OCI-LY7 (cell line): Measurements from ENCODE around the gene MUC5B. TPM values are rescaled to one million over a fixed set of nuclear protein-coding genes. Genes with fewer than 3 reads are reported as not detected.

Source experiments
- BruUV-seq: library from RNA; stranded (reverse); fragments of 400-500 nt; replicated peaks from 2 replicates; lab custom pipeline; 2021; lab: Mats Ljungman, UMichigan
- CTCF ChIA-PET: fragments of 300-600 bp; sonication (Branson Sonifier 250); formaldehyde crosslinking; loops from one replicate; lab custom pipeline; 2022; ENCODE audit warnings: antibody characterized with exemption; ENCODE audit not compliant: unreplicated experiment; lab: Charles Lee
- POLR2A ChIA-PET: fragments of 300-600 bp; sonication (Branson Sonifier 250); formaldehyde crosslinking; loops from one replicate; lab custom pipeline; 2022; ENCODE audit warnings: antibody characterized with exemption; lab: Charles Lee
- DNase-seq: peaks from one replicate; pipeline ENCODE4 v3.0.0-alpha.2; 2015; ENCODE audit warnings: low spot score
- H2AFZ ChIP-seq: fragments of 200-600 bp; sonication (generic), shearing (Covaris generic); 2 replicates; pipeline ENCODE4 v1.6.1; 2014; ENCODE audit warnings: mild to moderate bottlenecking, antibody characterized with exemption, low read length, moderate library complexity
- H3K27ac ChIP-seq: fragments of 200-600 bp; sonication (generic); 2 replicates; pipeline ENCODE4 v1.5.1; 2014; ENCODE audit warnings: mixed run types, low read depth, mild to moderate bottlenecking, moderate library complexity, low read length, inconsistent platforms; ENCODE audit not compliant: poor library complexity, severe bottlenecking
- H3K36me3 ChIP-seq: fragments of 200-600 bp; sonication (generic); 2 replicates; pipeline ENCODE4 v1.6.1; 2014; ENCODE audit warnings: mild to moderate bottlenecking, antibody characterized with exemption, low read length, moderate library complexity, mixed read lengths; ENCODE audit not compliant: insufficient read depth
- H3K4me1 ChIP-seq: fragments of 200-600 bp; sonication (generic); 2 replicates; pipeline ENCODE4 v1.5.1; 2014; ENCODE audit warnings: mild to moderate bottlenecking, low read length; ENCODE audit not compliant: insufficient read depth, poor library complexity, severe bottlenecking
- H3K4me2 ChIP-seq: fragments of 200-600 bp; sonication (generic); 2 replicates; pipeline ENCODE4 v1.6.1; 2014; ENCODE audit warnings: mild to moderate bottlenecking, low read length
- H3K4me3 ChIP-seq: fragments of 200-600 bp; sonication (generic); 2 replicates; pipeline ENCODE4 v1.5.1; 2014; ENCODE audit warnings: mild to moderate bottlenecking, low read depth, low read length; ENCODE audit not compliant: poor library complexity, severe bottlenecking
- H3K79me2 ChIP-seq: fragments of 200-600 bp; sonication (generic); 2 replicates; pipeline ENCODE4 v1.6.1; 2016; ENCODE audit warnings: low read depth, mild to moderate bottlenecking, low read length, moderate library complexity, mixed read lengths; ENCODE audit not compliant: insufficient read depth
- H3K9me2 ChIP-seq: fragments of 200-600 bp; sonication (generic); 2 replicates; pipeline ENCODE4 v1.6.1; 2016; ENCODE audit warnings: mild to moderate bottlenecking, low read length, mixed read lengths; ENCODE audit not compliant: insufficient read depth
- H3K9me3 ChIP-seq: fragments of 200-600 bp; sonication (generic); 2 replicates; pipeline ENCODE4 v1.6.1; 2014; ENCODE audit warnings: mild to moderate bottlenecking, mixed run types, low read length, mixed read lengths
- H4K20me1 ChIP-seq: fragments of 200-600 bp; sonication (generic); 2 replicates; pipeline ENCODE4 v1.6.1; 2014; ENCODE audit warnings: mild to moderate bottlenecking, antibody characterized with exemption, low read length, moderate library complexity, mixed read lengths; ENCODE audit not compliant: insufficient read depth
- EZH2phosphoT487 ChIP-seq: fragments of 200-600 bp; sonication (generic); IDR thresholded peaks from 2 replicates; pipeline ENCODE4 v1.6.1; 2018; ENCODE audit warnings: low read depth, borderline replicate concordance, mild to moderate bottlenecking, mixed run types, antibody characterized with exemption, low read length, moderate library complexity, mixed read lengths
- intact Hi-C: fragments of 100-400 bp; cut with micrococcal nuclease; formaldehyde crosslinking; loops from one replicate; pipeline ENCODE4 v1.10.0; 2022; ENCODE audit not compliant: unreplicated experiment
- total RNA-seq, 2 experiments: library from RNA; depleted of rRNA in 1 of 2; stranded (reverse); fragments of >200 nt in 1 of 2; shearing (Covaris generic) in 1 of 2; gene quantifications; 2 replicates each; pipeline ENCODE4 v1.2.3, GENCODE V29; 2014 to 2022
- TF ChIP-seq, protein P1 (sequence below): fragments of 200-600 bp; sonication (generic); conservative IDR thresholded peaks from 2 replicates; pipeline ENCODE4 v1.5.1; 2014; ENCODE audit warnings: mild to moderate bottlenecking, antibody characterized with exemption, low read length, moderate library complexity, mixed read lengths

Gene MUC5B
- total RNA-seq, 2 experiments from 2014 or later = under 0.01 TPM; not detected in 1

DNA sequence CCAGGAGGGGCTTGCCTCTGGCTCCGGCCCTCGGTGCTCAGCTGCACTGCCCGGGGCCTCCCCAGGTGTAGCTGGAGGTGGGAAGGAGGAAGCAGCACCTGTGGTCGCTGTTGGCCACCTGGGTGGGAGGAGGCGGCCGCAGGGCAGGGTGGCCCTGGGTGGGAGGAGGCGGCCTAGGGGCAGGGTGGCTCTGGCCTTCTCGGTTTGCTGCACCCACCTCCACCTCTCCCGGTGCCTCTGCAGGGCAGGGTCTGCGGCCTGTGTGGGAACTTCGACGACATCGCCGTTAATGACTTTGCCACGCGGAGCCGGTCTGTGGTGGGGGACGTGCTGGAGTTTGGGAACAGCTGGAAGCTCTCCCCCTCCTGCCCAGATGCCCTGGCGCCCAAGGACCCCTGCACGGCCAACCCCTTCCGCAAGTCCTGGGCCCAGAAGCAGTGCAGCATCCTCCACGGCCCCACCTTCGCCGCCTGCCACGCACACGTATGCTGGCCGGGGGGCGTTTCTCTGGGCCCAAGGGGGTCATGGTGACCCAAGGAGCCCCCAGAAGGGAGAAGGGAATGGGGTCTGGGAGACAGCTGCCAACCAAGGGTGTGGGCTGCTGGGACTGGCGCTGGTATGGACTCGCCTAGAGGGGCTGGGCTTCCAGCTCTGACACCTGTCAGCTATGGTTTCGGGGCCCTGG is 44.5 kb upstream of the MUC5B start:
- ChIA-PET POLR2A (no interaction called here), CTCF (no interaction called here)
- no peak overlapping the region for H3K4me2 ChIP-seq
- no peaks in the 10 kb centered on the region for H3K9me3 ChIP-seq
- no peaks in the 10 kb centered on the region for H3K36me3 ChIP-seq
- H3K4me1 ChIP-seq = no peaks in the 10 kb centered on the region
- H3K4me3 ChIP-seq = no peak overlapping the region
- intact Hi-C loops = no loop called here
- no peak for TF ChIP-seq EZH2phosphoT487
- TF ChIP-seq, protein P1, sequence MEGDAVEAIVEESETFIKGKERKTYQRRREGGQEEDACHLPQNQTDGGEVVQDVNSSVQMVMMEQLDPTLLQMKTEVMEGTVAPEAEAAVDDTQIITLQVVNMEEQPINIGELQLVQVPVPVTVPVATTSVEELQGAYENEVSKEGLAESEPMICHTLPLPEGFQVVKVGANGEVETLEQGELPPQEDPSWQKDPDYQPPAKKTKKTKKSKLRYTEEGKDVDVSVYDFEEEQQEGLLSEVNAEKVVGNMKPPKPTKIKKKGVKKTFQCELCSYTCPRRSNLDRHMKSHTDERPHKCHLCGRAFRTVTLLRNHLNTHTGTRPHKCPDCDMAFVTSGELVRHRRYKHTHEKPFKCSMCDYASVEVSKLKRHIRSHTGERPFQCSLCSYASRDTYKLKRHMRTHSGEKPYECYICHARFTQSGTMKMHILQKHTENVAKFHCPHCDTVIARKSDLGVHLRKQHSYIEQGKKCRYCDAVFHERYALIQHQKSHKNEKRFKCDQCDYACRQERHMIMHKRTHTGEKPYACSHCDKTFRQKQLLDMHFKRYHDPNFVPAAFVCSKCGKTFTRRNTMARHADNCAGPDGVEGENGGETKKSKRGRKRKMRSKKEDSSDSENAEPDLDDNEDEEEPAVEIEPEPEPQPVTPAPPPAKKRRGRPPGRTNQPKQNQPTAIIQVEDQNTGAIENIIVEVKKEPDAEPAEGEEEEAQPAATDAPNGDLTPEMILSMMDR = no peak
- no TSS peak for BruUV-seq
- H4K20me1 ChIP-seq = no peaks in the 10 kb centered on the region
- H3K79me2 ChIP-seq = no peaks in the 10 kb centered on the region
- H3K27ac ChIP-seq = no peak overlapping the region
- H3K9me2 ChIP-seq = no peaks in the 10 kb centered on the region
- no peak for DNase-seq
- no peak overlapping the region for H2AFZ ChIP-seq

DNA sequence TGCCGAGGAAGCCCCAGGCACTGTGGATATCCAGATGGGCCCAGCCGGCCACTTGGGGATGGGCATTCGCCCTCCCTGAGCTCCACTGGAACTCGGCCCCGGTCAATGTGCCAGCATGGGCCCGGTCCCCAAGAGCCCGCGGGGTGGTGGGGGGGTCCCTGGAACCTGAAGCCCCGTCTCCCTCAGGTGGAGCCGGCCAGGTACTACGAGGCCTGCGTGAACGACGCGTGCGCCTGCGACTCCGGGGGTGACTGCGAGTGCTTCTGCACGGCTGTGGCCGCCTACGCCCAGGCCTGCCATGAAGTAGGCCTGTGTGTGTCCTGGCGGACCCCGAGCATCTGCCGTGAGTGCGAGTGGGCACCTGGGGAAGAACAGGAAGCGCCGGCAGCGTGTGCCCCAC is 44.0 kb upstream of the MUC5B start:
- no peak for DNase-seq
- TF ChIP-seq, protein P1 = no peak
- no peak for TF ChIP-seq EZH2phosphoT487
- no peaks in the 10 kb centered on the region for H3K4me1 ChIP-seq
- no peak overlapping the region for H3K4me2 ChIP-seq
- BruUV-seq = no TSS peak
- H3K9me2 ChIP-seq = no peaks in the 10 kb centered on the region
- no peaks in the 10 kb centered on the region for H3K9me3 ChIP-seq
- intact Hi-C loops = no loop called here
- no peak overlapping the region for H3K27ac ChIP-seq
- no peaks in the 10 kb centered on the region for H3K36me3 ChIP-seq
- H4K20me1 ChIP-seq = no peaks in the 10 kb centered on the region
- H2AFZ ChIP-seq = no peak overlapping the region
- CTCF ChIA-PET = no interaction called here
- no peaks in the 10 kb centered on the region for H3K79me2 ChIP-seq
- no peak overlapping the region for H3K4me3 ChIP-seq
- POLR2A ChIA-PET = no interaction called here

DNA sequence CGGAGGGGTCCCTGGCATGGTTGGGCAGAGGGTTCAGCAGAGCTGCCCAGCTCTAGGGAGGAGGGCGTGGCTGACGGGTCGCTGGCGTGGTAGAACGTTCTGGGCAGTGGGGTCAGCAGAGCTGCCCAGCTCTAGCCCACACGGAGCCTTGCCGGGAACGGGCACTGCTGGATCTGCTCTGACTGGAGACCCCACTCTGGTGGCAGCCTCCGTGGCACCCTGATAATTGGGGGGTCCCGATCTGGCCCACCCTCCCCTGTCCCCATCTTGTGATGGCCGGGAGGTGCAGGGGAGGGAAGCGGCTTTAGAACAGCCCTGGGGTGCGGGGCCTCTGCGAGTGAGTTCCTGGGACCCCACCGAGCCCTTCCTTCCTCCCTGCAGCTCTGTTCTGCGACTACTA is 43.2 kb upstream of the MUC5B start:
- intact Hi-C loops = no loop called here
- no peaks in the 10 kb centered on the region for H4K20me1 ChIP-seq
- BruUV-seq = no TSS peak
- POLR2A ChIA-PET = interaction anchor here (0.7 kb wide), 1 partner anchor 34 kb away, joined by 4 read pairs; no protein-coding TSS in a partner anchor
- no peak overlapping the region for H3K4me2 ChIP-seq
- H3K9me2 ChIP-seq = no peaks in the 10 kb centered on the region
- no peak overlapping the region for H2AFZ ChIP-seq
- no peaks in the 10 kb centered on the region for H3K79me2 ChIP-seq
- CTCF ChIA-PET = no interaction called here
- no peak for DNase-seq
- TF ChIP-seq EZH2phosphoT487 = no peak
- TF ChIP-seq, protein P1 = no peak
- H3K4me1 ChIP-seq = no peaks in the 10 kb centered on the region
- H3K27ac ChIP-seq = no peak overlapping the region
- H3K9me3 ChIP-seq = no peaks in the 10 kb centered on the region
- no peaks in the 10 kb centered on the region for H3K36me3 ChIP-seq
- H3K4me3 ChIP-seq = no peak overlapping the region
